K562 (cell line): ENCODE data around the gene FILIP1L. TPM values are rescaled to one million over a fixed set of nuclear protein-coding genes. Genes with fewer than 3 reads are reported as not detected.
A peak's percentile ranks its signal among the peaks of the same experiment; 100 is the strongest.

Experiments used
- CUX1 ChIP-seq: fragments of 200-800 bp; sonication (Bioruptor generic); IDR thresholded peaks from 2 replicates; pipeline ENCODE4 v1.6.1; 2016; ENCODE audit warnings: missing genetic modification characterization, missing compliant biosample characterization
- DMBX1 ChIP-seq: fragments of 250-450 bp; sonication (Bioruptor Pico); IDR thresholded peaks from 2 replicates; pipeline ENCODE4 v1.8.0; 2022; ENCODE audit warnings: inconsistent platforms, mild to moderate bottlenecking, moderate library complexity, borderline replicate concordance
- FOXJ2 ChIP-seq: fragments of 200-800 bp; sonication (Bioruptor generic); IDR thresholded peaks from 2 replicates; pipeline ENCODE4 v1.6.1; 2016; ENCODE audit warnings: missing genetic modification characterization, missing compliant biosample characterization
- GTF2B ChIP-seq: IDR thresholded peaks from 2 replicates; pipeline ENCODE4 v1.6.1; 2011; ENCODE audit not compliant: insufficient read length; ENCODE audit errors: extremely low read depth
- HDAC8 ChIP-seq: fragments of 450-650 bp; IDR thresholded peaks from 2 replicates; pipeline ENCODE4 v1.6.1; 2016; ENCODE audit warnings: mild to moderate bottlenecking, missing genetic modification characterization, moderate library complexity, missing compliant biosample characterization
- HMBOX1 ChIP-seq: sonication (generic); IDR thresholded peaks from 2 replicates; pipeline ENCODE4 v1.6.1; 2016
- HOXB6 ChIP-seq: fragments of 250-450 bp; sonication (Bioruptor Pico); IDR thresholded peaks from 2 replicates; pipeline ENCODE4 v1.5.1; 2022; ENCODE audit warnings: mild to moderate bottlenecking, borderline replicate concordance
- KHSRP ChIP-seq: fragments of 450-650 bp; IDR thresholded peaks from 2 replicates; pipeline ENCODE4 v1.6.1; 2017
- MCM5 ChIP-seq: fragments of 450-650 bp; IDR thresholded peaks from 2 replicates; pipeline ENCODE4 v1.6.1; 2016; ENCODE audit warnings: low read depth
- MEF2A ChIP-seq: IDR thresholded peaks from 2 replicates; pipeline ENCODE4 v1.6.1; 2011; ENCODE audit warnings: low read depth, mild to moderate bottlenecking, low read length, moderate library complexity; ENCODE audit not compliant: control insufficient read depth
- MEF2D ChIP-seq: conservative IDR thresholded peaks from 2 replicates; pipeline ENCODE4 v1.6.1; 2016; ENCODE audit warnings: low read depth, missing genetic modification characterization, missing compliant biosample characterization
- PHF21A ChIP-seq: fragments of 450-650 bp; IDR thresholded peaks from 2 replicates; pipeline ENCODE4 v1.6.1; 2017; ENCODE audit warnings: low read depth, borderline replicate concordance
- RBM15 ChIP-seq: fragments of 200-400 bp; formaldehyde crosslinking; IDR thresholded peaks from 2 replicates; pipeline ENCODE4 v1.6.1; 2018; ENCODE audit warnings: mild to moderate bottlenecking, low read length, moderate library complexity; ENCODE audit not compliant: insufficient read depth
- RBM17 ChIP-seq: fragments of 200-400 bp; formaldehyde crosslinking; IDR thresholded peaks from 2 replicates; pipeline ENCODE4 v1.6.1; 2017; ENCODE audit warnings: low read depth, mild to moderate bottlenecking, low read length, borderline replicate concordance
- THRA ChIP-seq: fragments of 450-650 bp; IDR thresholded peaks from 2 replicates; pipeline ENCODE4 v1.6.1; 2017; ENCODE audit warnings: mild to moderate bottlenecking, moderate library complexity
- TSC22D4 ChIP-seq: fragments of 450-650 bp; IDR thresholded peaks from 2 replicates; pipeline ENCODE4 v1.6.1; 2016; ENCODE audit warnings: missing genetic modification characterization, missing biosample characterization, control low read depth
- USF2 ChIP-seq: sonication (generic); formaldehyde crosslinking; IDR thresholded peaks from 2 replicates; pipeline ENCODE4 v1.5.0; 2020; ENCODE audit warnings: missing genetic modification reagents
- XRCC4 ChIP-seq: IDR thresholded peaks from one replicate; pipeline ENCODE4 v1.6.1; 2011; ENCODE audit not compliant: insufficient read depth, insufficient read length; ENCODE audit errors: extremely low read depth
- ZNF239 ChIP-seq: fragments of 250-450 bp; sonication (Bioruptor Pico); IDR thresholded peaks from 2 replicates; pipeline ENCODE4 v1.4.0; 2020; ENCODE audit warnings: mild to moderate bottlenecking
- polyA plus RNA-seq, 8 experiments: library from polyadenylated mRNA; depleted of rRNA in 4 of 8; stranded (reverse) in 5 of 8; unstranded in 3 of 8; fragments of >200 nt; fragmentation: Nextera tagmentation in 2 of 8; fragmentation: Illumina TruSeq in 1 of 8; extraction: Ambion mirVana in 2 of 8; extraction: Trizol in 1 of 8; gene quantifications; 2 replicates each; pipeline versions ENCODE4 v1.2.1 to v1.2.3, GENCODE V29; 2011 to 2014; ENCODE audit warnings: inconsistent platforms in 1 of 8, missing spikeins in 1 of 8
- total RNA-seq, 7 experiments: library from RNA; depleted of rRNA in 6 of 7; stranded (reverse); fragments of >200 nt in 6 of 7; fragmentation: Illumina TruSeq in 2 of 7; extraction: Trizol in 2 of 7; gene quantifications; 2 replicates each; pipeline versions ENCODE4 v1.2.1 to v1.2.3, GENCODE V29; 2011 to 2021; ENCODE audit warnings: low replicate concordance in 1 of 7

FILIP1L gene
- total and polyA plus RNA-seq, 9 of the 15 experiments (the other 6 are each of a cell fraction or from before 2014, with no cell fraction given): 0.50 to 2.1 (median 1.1) TPM

- no peak for TF ChIP-seq RBM17
- TF ChIP-seq USF2: no peak
- TF ChIP-seq GTF2B: no peak
- no peak for TF ChIP-seq MEF2D (tag)
- no peak for TF ChIP-seq TSC22D4 (tag)
- no peak for TF ChIP-seq HOXB6
- TF ChIP-seq THRA: no peak
- peak; percentile 24; the same call in 1 of the 2 replicates for TF ChIP-seq FOXJ2 (tag)
- no peak for TF ChIP-seq PHF21A
- TF ChIP-seq MEF2A: no peak
- TF ChIP-seq CUX1: no peak
- no peak for TF ChIP-seq KHSRP
- TF ChIP-seq HMBOX1: no peak
- no peak for TF ChIP-seq ZNF239 (CRISPR knock-in tag)
- TF ChIP-seq RBM15: no peak
- no peak for TF ChIP-seq DMBX1 (CRISPR knock-in tag)
- TF ChIP-seq HDAC8: no peak
- no peak for TF ChIP-seq XRCC4
- no peak for TF ChIP-seq MCM5
These were observed 53.4 kb downstream of the FILIP1L start (continued) for GRCh38 chr3:100060685-100061484.
